ENCODE measurements around the gene SCP2.

The SCP2 gene

DNA sequence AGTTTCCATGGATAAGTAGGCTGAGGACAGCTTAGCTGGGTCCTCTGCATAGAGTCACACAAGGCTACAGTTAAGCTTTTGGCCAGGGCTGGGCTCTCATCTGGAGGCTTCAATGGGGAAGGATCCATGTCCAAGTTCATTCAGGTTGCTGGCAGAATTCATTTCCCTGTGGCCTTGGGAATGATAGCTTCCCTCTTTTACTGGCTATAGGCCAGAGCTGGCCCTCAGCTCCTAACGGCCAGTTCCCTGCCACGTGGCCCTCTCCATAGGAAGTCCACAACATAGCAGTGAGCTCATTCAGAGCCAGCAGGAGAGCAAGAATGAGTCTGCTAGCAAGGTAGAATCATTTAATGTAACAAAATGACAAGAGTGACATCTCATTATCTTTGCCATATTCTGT lies 119.9 kb downstream of the SCP2 start (continued):
- TF ChIP-seq, protein P1, sequence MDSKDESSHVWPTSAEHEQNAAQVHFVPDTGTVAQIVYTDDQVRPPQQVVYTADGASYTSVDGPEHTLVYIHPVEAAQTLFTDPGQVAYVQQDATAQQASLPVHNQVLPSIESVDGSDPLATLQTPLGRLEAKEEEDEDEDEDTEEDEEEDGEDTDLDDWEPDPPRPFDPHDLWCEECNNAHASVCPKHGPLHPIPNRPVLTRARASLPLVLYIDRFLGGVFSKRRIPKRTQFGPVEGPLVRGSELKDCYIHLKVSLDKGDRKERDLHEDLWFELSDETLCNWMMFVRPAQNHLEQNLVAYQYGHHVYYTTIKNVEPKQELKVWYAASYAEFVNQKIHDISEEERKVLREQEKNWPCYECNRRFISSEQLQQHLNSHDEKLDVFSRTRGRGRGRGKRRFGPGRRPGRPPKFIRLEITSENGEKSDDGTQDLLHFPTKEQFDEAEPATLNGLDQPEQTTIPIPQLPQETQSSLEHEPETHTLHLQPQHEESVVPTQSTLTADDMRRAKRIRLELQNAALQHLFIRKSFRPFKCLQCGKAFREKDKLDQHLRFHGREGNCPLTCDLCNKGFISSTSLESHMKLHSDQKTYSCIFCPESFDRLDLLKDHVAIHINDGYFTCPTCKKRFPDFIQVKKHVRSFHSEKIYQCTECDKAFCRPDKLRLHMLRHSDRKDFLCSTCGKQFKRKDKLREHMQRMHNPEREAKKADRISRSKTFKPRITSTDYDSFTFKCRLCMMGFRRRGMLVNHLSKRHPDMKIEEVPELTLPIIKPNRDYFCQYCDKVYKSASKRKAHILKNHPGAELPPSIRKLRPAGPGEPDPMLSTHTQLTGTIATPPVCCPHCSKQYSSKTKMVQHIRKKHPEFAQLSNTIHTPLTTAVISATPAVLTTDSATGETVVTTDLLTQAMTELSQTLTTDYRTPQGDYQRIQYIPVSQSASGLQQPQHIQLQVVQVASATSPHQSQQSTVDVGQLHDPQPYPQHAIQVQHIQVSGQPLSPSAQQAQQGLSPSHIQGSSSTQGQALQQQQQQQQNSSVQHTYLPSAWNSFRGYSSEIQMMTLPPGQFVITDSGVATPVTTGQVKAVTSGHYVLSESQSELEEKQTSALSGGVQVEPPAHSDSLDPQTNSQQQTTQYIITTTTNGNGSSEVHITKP (tag by site-specific recombination; IDR thresholded peaks at IDR 0.05), result peak; percentile 42; the same call in 1 of the 2 replicates
- TF ChIP-seq ZNF521 (tag by site-specific recombination; IDR thresholded peaks at IDR 0.05), result no peak
- TF ChIP-seq SALL2 (tag by site-specific recombination; IDR thresholded peaks at IDR 0.05; ENCODE audit: borderline replicate concordance), result no peak
- no peak for TF ChIP-seq ZNF214 (tag by site-specific recombination; IDR thresholded peaks at IDR 0.05; ENCODE audit: borderline replicate concordance)
- TF ChIP-seq ZNF560 (tag by site-specific recombination; IDR thresholded peaks at IDR 0.05; ENCODE audit: borderline replicate concordance), result no peak
- no peak for TF ChIP-seq ZNF658 (tag by site-specific recombination; IDR thresholded peaks at IDR 0.05)
- TF ChIP-seq ZIC2 (tag by site-specific recombination; IDR thresholded peaks at IDR 0.05), result peak; percentile 83
- TF ChIP-seq, protein P2, sequence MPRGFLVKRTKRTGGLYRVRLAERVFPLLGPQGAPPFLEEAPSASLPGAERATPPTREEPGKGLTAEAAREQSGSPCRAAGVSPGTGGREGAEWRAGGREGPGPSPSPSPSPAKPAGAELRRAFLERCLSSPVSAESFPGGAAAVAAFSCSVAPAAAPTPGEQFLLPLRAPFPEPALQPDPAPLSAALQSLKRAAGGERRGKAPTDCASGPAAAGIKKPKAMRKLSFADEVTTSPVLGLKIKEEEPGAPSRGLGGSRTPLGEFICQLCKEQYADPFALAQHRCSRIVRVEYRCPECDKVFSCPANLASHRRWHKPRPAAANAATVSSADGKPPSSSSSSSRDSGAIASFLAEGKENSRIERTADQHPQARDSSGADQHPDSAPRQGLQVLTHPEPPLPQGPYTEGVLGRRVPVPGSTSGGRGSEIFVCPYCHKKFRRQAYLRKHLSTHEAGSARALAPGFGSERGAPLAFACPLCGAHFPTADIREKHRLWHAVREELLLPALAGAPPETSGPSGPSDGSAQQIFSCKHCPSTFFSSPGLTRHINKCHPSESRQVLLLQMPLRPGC (tag by site-specific recombination; IDR thresholded peaks at IDR 0.05), result no peak
- no peak for TF ChIP-seq ZNF768 (tag by site-specific recombination; IDR thresholded peaks at IDR 0.05)
- no peak for TF ChIP-seq ZNF514 (tag by site-specific recombination; IDR thresholded peaks at IDR 0.05)
- TF ChIP-seq, protein P3, sequence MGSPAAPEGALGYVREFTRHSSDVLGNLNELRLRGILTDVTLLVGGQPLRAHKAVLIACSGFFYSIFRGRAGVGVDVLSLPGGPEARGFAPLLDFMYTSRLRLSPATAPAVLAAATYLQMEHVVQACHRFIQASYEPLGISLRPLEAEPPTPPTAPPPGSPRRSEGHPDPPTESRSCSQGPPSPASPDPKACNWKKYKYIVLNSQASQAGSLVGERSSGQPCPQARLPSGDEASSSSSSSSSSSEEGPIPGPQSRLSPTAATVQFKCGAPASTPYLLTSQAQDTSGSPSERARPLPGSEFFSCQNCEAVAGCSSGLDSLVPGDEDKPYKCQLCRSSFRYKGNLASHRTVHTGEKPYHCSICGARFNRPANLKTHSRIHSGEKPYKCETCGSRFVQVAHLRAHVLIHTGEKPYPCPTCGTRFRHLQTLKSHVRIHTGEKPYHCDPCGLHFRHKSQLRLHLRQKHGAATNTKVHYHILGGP (tag by site-specific recombination; IDR thresholded peaks at IDR 0.05), result no peak
- TF ChIP-seq GLIS2 (tag by site-specific recombination; IDR thresholded peaks at IDR 0.05), result no peak
- TF ChIP-seq KLF1 (tag by site-specific recombination; IDR thresholded peaks at IDR 0.05), result no peak
- no peak for TF ChIP-seq ZNF133 (tag by site-specific recombination; IDR thresholded peaks at IDR 0.05)
- TF ChIP-seq ZNF155 (tag by site-specific recombination; IDR thresholded peaks at IDR 0.05), result no peak
- 0 out of 2 replicates have a peak, but pooled peaks have one; percentile 24 for TF ChIP-seq GLIS1 (tag by site-specific recombination; IDR thresholded peaks at IDR 0.05)

DNA sequence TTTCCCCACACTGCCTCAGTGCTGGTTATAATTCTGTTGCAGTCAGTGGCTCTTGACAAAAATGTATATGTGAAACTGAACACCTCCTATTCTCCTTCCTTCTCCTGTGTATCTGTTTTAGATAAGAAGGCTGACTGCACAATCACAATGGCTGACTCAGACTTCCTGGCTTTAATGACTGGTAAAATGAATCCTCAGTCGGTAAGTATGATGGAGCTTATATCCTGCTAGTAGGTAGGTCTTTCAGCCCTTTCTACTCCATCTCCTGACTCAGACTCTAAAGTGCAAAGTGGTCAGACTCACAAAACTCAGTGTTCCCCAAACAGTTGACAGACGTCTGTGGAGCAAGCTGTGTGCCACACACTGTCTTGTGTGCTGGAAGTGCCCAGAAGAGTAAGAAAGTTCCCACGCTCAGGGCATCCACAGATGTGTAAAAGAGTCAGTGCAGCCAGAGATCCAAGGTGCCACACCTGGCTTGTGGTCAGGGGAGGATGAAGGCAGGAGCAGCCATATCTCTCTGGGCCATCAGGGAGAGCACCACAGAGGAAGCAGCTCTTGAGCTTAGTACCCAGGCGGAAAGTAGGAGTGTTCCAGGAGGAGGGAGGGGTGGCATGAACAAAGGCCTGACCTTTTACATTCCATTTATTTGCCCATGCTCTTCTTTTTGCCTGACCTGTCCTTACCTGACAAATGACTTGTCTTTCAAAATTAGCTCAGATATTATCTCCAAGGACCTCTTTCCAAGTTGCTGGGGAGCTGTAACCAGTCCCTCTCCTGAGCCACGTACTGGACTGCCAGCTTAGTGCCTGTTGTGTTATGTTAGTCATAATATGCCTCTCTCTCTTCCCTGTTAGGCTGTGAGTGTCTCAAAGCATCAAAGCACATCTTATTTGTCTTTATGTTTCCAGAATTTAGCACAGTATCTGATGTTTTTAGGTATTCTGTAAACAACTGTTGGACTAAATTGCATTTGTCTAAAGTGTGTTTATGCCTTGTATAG lies 121.0 kb downstream of the SCP2 start:
- peaks cover 0 to 8% of the 10 kb centered on the region in 2 experiments; a peak in 1 of 3 replicates for H3K36me3 ChIP-seq (ENCODE audit: control insufficient read depth in 2 of 2, insufficient read depth in 1 of 2, low read length in 2 of 2)
- no peaks in the 10 kb centered on the region for H3K9me3 ChIP-seq (ENCODE audit: control insufficient read depth, insufficient read depth, low read depth, low read length)
- ChIA-PET POLR2A (no interaction called here), CTCF (interaction anchor here (0.7 kb wide), 1 partner anchor 144 kb away, joined by 3 read pairs; no protein-coding TSS in a partner anchor)
- H3K27ac ChIP-seq (ENCODE audit: extremely low read depth, low read depth, low read length), result peak overlapping the region; percentile 7; the same call in 1 of the 2 replicates
- H3K4me3 ChIP-seq (ENCODE audit: low read depth, low read length), result no peak overlapping the region
- peaks cover 12% of the 10 kb centered on the region for H3K4me1 ChIP-seq (ENCODE audit: control insufficient read depth, insufficient read depth, low read length)
- TF ChIP-seq ZNF274 (IDR thresholded peaks at IDR 0.05; ENCODE audit: low read length) (no peak), ZNF274 (tag by site-specific recombination; IDR thresholded peaks at IDR 0.05; ENCODE audit: borderline replicate concordance) (no peak), MYNN (tag by site-specific recombination; IDR thresholded peaks at IDR 0.05; ENCODE audit: borderline replicate concordance) (no peak), ZNF16 (tag by site-specific recombination; IDR thresholded peaks at IDR 0.05; ENCODE audit: low read depth) (no peak), GLIS2 (tag by site-specific recombination; IDR thresholded peaks at IDR 0.05) (no peak), ZNF76 (tag by site-specific recombination; IDR thresholded peaks at IDR 0.05; ENCODE audit: borderline replicate concordance, low read depth) (no peak), IKZF3 (tag by site-specific recombination; IDR thresholded peaks at IDR 0.05) (0 out of 2 replicates have a peak, but pooled peaks have one; percentile 46), OSR2 (tag by site-specific recombination; IDR thresholded peaks at IDR 0.05) (peak; percentile 48; the same call in 1 of the 2 replicates)
- TF ChIP-seq, protein P4, sequence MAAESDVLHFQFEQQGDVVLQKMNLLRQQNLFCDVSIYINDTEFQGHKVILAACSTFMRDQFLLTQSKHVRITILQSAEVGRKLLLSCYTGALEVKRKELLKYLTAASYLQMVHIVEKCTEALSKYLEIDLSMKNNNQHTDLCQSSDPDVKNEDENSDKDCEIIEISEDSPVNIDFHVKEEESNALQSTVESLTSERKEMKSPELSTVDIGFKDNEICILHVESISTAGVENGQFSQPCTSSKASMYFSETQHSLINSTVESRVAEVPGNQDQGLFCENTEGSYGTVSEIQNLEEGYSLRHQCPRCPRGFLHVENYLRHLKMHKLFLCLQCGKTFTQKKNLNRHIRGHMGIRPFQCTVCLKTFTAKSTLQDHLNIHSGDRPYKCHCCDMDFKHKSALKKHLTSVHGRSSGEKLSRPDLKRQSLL (tag by site-specific recombination; IDR thresholded peaks at IDR 0.05), result peak; percentile 91
- TF ChIP-seq, protein P5, sequence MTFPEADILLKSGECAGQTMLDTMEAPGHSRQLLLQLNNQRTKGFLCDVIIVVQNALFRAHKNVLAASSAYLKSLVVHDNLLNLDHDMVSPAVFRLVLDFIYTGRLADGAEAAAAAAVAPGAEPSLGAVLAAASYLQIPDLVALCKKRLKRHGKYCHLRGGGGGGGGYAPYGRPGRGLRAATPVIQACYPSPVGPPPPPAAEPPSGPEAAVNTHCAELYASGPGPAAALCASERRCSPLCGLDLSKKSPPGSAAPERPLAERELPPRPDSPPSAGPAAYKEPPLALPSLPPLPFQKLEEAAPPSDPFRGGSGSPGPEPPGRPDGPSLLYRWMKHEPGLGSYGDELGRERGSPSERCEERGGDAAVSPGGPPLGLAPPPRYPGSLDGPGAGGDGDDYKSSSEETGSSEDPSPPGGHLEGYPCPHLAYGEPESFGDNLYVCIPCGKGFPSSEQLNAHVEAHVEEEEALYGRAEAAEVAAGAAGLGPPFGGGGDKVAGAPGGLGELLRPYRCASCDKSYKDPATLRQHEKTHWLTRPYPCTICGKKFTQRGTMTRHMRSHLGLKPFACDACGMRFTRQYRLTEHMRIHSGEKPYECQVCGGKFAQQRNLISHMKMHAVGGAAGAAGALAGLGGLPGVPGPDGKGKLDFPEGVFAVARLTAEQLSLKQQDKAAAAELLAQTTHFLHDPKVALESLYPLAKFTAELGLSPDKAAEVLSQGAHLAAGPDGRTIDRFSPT (tag by site-specific recombination; IDR thresholded peaks at IDR 0.05), result no peak
